Testis (tissue), 3 donors: ENCODE results near the gene AOAH. TPM values are rescaled to one million over a fixed set of nuclear protein-coding genes. Genes with fewer than 3 reads are reported as not detected.
"Not testable (repeated sequence)": the region's sequence is repeated elsewhere in the genome, so short reads cannot be mapped to it uniquely, and the experiment has no call there.

Source experiments
- DNase-seq: peaks from one replicate; pipeline ENCODE4 v3.0.0-alpha.2; 2019
- H3K27ac ChIP-seq, 2 donors: fragments of 200-600 bp; sonication (generic); one replicate each; pipeline ENCODE4 v1.5.1; 2019
- H3K27me3 ChIP-seq: fragments of 200-600 bp; sonication (generic); one replicate; pipeline ENCODE4 v1.5.1; 2019
- H3K36me3 ChIP-seq: fragments of 200-600 bp; sonication (generic); one replicate; pipeline ENCODE4 v1.5.1; 2017; ENCODE audit warnings: low read depth; ENCODE audit errors: missing control alignments
- H3K4me1 ChIP-seq: fragments of 200-600 bp; sonication (generic); one replicate; pipeline ENCODE4 v1.5.1; 2019
- H3K4me3 ChIP-seq, 2 donors: fragments of 200-600 bp; sonication (generic); one replicate each; pipeline ENCODE4 v1.5.1; 2017 to 2019
- H3K9me3 ChIP-seq: fragments of 200-600 bp; sonication (generic); one replicate; pipeline ENCODE4 v1.5.1; 2017
- CTCF ChIP-seq, 3 experiments: fragments of 450-650 bp in 2 of 3; fragments of 200-600 bp in 1 of 3; sonication (generic) in 1 of 3; IDR thresholded peaks; one replicate each; pipeline ENCODE4 v1.5.1; 2016 to 2019; ENCODE audit warnings: antibody characterized with exemption in 3 of 3, mild to moderate bottlenecking in 2 of 3, moderate library complexity in 1 of 3
- POLR2A ChIP-seq: fragments of 450-650 bp; IDR thresholded peaks from one replicate; pipeline ENCODE4 v1.6.1; 2017; ENCODE audit warnings: antibody characterized with exemption, mild to moderate bottlenecking, moderate library complexity
- WGBS, 2 donors: methylation state at CpG; one replicate each; pipeline ENCODE4 v1.1.5; 2018; 5-methylcytosine and 5-hydroxymethylcytosine counted together
- intact Hi-C: fragments of 100-400 bp; cut with DNase I; formaldehyde crosslinking; loops from one replicate; pipeline ENCODE4 v1.15.1; 2023; ENCODE audit warnings: low total_unique reads
- polyA plus RNA-seq: library from polyadenylated mRNA; stranded (reverse); fragments of 350-450 nt; fragmentation: Illumina TruSeq; extraction: RNeasy Lipid Tissue Mini Kit (QIAGEN cat#74804); gene quantifications from one replicate; pipeline ENCODE4 v1.2.3, GENCODE V29; 2014; ENCODE audit warnings: low read depth, low replicate concordance; ENCODE audit not compliant: insufficient read depth
- total RNA-seq, 2 donors: library from RNA; depleted of rRNA; stranded (reverse); fragments of >200 nt; gene quantifications; one replicate each; pipeline ENCODE4 v1.2.3, GENCODE V29; 2016

Gene AOAH
- total and polyA plus RNA-seq, 3 donors from 2014 or later: 1.7 to 4.6 (median 3.8) TPM

DNA sequence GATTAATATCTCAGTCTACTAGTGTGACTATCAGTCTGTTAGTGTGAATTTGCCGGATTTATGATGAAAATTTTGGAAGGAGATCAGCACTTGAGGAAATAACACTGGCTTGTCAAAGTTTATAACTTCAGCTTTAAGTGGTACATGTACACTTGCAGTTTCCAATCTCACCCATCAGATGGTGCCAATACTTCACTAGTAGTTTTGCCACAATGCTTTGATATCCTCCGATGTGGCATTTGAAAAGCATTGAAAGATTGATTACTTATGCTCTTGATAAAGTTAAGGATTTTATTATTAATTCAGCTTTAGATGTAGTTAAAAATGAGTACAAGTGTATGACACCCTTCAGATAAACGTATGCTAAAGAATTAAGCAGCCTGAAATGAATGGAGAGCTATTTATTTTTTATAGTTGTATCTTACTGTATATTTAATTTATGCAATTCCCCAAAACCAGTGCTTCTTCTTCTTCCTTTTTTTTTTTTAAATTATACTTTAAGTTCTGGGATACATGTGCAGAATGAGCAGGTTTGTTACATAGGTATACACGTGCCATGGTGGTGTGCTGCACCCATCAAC lies 236.4 kb downstream of the AOAH start:
- Histone ChIP-seq H3K4me3 (no peak overlapping the region), H3K4me1 (no peaks in the 10 kb centered on the region), H3K36me3 (no peaks in the 10 kb centered on the region), H3K27me3 (no peaks in the 10 kb centered on the region), H3K27ac (no peak overlapping the region), H3K9me3 (no peaks in the 10 kb centered on the region)
- WGBS, 2 donors: 46 to 56% methylated on average over 4 of the region's 4 CpGs
- TF ChIP-seq POLR2A (no peak), CTCF (IDR thresholded peaks at IDR 0.05) (peak; percentile 56 to 59 (median 58))
- DNase-seq: peak; percentile 32
- intact Hi-C loops: no loop called here

- WGBS, 2 donors: 54 to 68% methylated on average over 4 of the region's 4 CpGs
- peak overlapping the region in 1 of 2 donors; percentile 27 for H3K27ac ChIP-seq
- intact Hi-C loops: no loop called here
These were observed 238.0 kb downstream of the AOAH start for GRCh38 chr7:36486336-36486735.

DNA sequence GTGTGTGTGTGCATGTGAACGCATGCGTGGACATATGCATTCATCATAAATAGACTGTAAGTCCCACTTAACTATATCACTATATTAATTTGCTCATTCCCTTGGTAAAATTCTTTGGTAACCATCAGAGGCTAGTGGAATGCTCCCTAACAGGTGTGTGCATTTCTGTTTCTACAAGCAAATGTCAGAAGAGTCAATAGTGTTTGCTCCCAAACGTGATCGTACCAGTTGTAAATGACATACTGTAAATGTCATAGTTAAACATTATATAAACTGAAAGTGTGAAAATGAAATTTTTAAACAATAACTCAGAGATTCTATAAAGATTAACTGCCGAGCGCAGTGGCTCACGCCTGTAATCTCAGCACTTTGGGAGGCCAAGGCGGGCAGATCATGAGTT lies 240.0 kb downstream of the AOAH start:
- Histone ChIP-seq H3K27me3 (no peaks in the 10 kb centered on the region), H3K36me3 (no peaks in the 10 kb centered on the region), H3K4me1 (no peaks in the 10 kb centered on the region), H3K4me3 (no peak overlapping the region), H3K9me3 (no peaks in the 10 kb centered on the region), H3K27ac (no peak overlapping the region)
- 89 to 92% methylated on average over 8 of the region's 8 CpGs for WGBS, 2 donors
- TF ChIP-seq POLR2A: no peak
- DNase-seq: no peak
- intact Hi-C loops: no loop called here

More at GRCh38 chr7:36486336-36486735, 238.0 kb downstream of the AOAH start:
- TF ChIP-seq CTCF (IDR thresholded peaks at IDR 0.05) (no peak), POLR2A (no peak)
- peak; percentile 52 for DNase-seq
- Histone ChIP-seq H3K36me3 (no peaks in the 10 kb centered on the region), H3K4me3 (no peak overlapping the region), H3K9me3 (no peaks in the 10 kb centered on the region), H3K4me1 (no peaks in the 10 kb centered on the region), H3K27me3 (no peaks in the 10 kb centered on the region)

DNA sequence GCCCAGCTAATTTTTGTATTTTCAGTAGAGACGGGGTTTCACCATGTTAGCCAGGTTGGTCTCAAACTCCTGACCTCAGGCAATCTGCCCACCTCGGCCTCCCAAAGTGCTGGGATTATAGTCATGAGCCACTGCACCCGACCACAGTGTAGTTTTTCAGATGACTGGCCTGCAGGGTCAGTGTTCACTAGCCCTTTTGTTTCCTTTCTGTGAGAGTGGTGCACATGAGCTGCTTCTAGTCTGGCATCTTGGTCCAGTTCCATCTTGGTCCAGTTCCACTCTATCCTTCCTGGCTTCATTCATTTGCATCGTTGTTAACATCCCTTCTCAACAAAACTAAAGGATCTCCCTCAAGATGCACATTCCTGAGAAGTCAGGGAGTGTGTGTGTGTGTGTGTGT lies 240.4 kb downstream of the AOAH start:
- intact Hi-C loops, H3K4me1 ChIP-seq, DNase-seq, H3K27ac ChIP-seq, H3K36me3 ChIP-seq, H3K4me3 ChIP-seq, H3K9me3 ChIP-seq, H3K27me3 ChIP-seq: not testable (repeated sequence)
- 61 to 82% methylated on average over 2 to 4 of the region's 4 CpGs for WGBS, 2 donors

DNA sequence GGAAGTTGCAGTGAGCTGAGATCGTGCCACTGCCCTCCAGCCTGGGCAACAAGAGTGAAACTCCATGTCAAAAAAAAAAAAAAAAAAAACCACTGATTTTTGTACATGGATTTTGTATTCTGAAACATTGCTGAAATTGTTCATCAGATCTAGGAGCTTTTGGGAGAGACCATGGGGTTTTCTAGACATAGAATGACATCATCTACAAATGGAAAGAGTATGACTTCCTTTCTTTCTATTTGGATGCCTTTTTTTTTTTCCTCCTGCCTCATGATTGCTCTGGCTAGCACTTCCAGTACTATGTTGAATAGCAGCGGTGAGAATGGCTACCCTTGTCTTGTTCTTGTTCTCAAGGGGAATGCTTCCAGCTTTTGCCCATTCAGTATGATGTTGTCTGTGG lies 245.5 kb downstream of the AOAH start:
- intact Hi-C loops: no loop called here
- TF ChIP-seq CTCF (IDR thresholded peaks at IDR 0.05) (no peak), POLR2A (no peak)
- H3K4me1 ChIP-seq: no peaks in the 10 kb centered on the region
- no peak overlapping the region for H3K4me3 ChIP-seq
- no peaks in the 10 kb centered on the region for H3K36me3 ChIP-seq
- H3K9me3 ChIP-seq: no peaks in the 10 kb centered on the region
- H3K27me3 ChIP-seq: no peaks in the 10 kb centered on the region
- DNase-seq: no peak
- no peak overlapping the region for H3K27ac ChIP-seq
- WGBS, 2 donors: 96% methylated on average over 2 of the region's 2 CpGs

GRCh38 chr7:36475381-36475780 lies 248.9 kb downstream of the AOAH start:
- no peaks in the 10 kb centered on the region for H3K36me3 ChIP-seq
- no peak overlapping the region for H3K4me3 ChIP-seq
- H3K9me3 ChIP-seq: no peaks in the 10 kb centered on the region
- TF ChIP-seq POLR2A: no peak
- peak in 1 of 3 experiments; percentile 4 for TF ChIP-seq CTCF (IDR thresholded peaks at IDR 0.05)
- 86 to 92% methylated on average over 3 of the region's 3 CpGs for WGBS, 2 donors
- H3K27ac ChIP-seq: no peak overlapping the region
- intact Hi-C loops: no loop called here
- no peaks in the 10 kb centered on the region for H3K27me3 ChIP-seq
- H3K4me1 ChIP-seq: no peaks in the 10 kb centered on the region
- DNase-seq: no peak
